ENCODE data around the gene CPNE8. TPM values are rescaled to one million over a fixed set of nuclear protein-coding genes. Genes with fewer than 3 reads are reported as not detected.

The CPNE8 gene
- total RNA-seq, 1 experiment from 2014 or later, result 13.5 TPM

- no peaks in the 10 kb centered on the region for H3K27me3 Mint-ChIP-seq (ENCODE audit: insufficient read depth, unreplicated experiment)
- H3K4me1 ChIP-seq, result peaks cover 25% of the 10 kb centered on the region
- H3K36me3 ChIP-seq (ENCODE audit: control insufficient read depth, insufficient read depth, low read length), result no peaks in the 10 kb centered on the region
- ChIA-PET POLR2A (interaction anchor here (0.6 kb wide), 1 partner anchor 737 kb away, joined by 14 read pairs; no protein-coding TSS in a partner anchor), CTCF (no interaction called here)
- no peaks in the 10 kb centered on the region for H3K27me3 ChIP-seq (replicated peaks; ENCODE audit: control insufficient read depth, insufficient read depth, low read length)
- no peak overlapping the region for H3K4me3 Mint-ChIP-seq (ENCODE audit: unreplicated experiment)
- no TSS peak for BruUV-seq (replicated peaks)
- peaks cover 33% of the 10 kb centered on the region for H3K4me1 Mint-ChIP-seq (ENCODE audit: low read depth, unreplicated experiment)
- no peak for DNase-seq
- no peaks in the 10 kb centered on the region for H3K9me3 ChIP-seq
- no peak for TF ChIP-seq CTCF (IDR thresholded peaks at IDR 0.05; ENCODE audit: insufficient read depth in 1 of 2, low read depth in 1 of 2, low read length in 1 of 2, severe bottlenecking in 1 of 2, unreplicated experiment in 1 of 2)
- H3K27ac Mint-ChIP-seq (ENCODE audit: unreplicated experiment), result no peak overlapping the region
- H3K36me3 Mint-ChIP-seq (ENCODE audit: insufficient read depth, unreplicated experiment), result peaks cover 11% of the 10 kb centered on the region
- intact Hi-C loops (cut with micrococcal nuclease; ENCODE audit: unreplicated experiment), result no loop called here
- H3K9me3 Mint-ChIP-seq (ENCODE audit: unreplicated experiment), result peaks cover 26% of the 10 kb centered on the region
- H3K4me3 ChIP-seq (ENCODE audit: low read depth, low read length), result no peak overlapping the region
Observed at GRCh38 chr12:38884666-38885065, 20.7 kb downstream of the CPNE8 start.

GRCh38 chr12:38883629-38884134 lies 21.7 kb downstream of the CPNE8 start:
- intact Hi-C loops (cut with micrococcal nuclease; ENCODE audit: unreplicated experiment), result no loop called here

GRCh38 chr12:38880288-38880687 lies 25.1 kb downstream of the CPNE8 start:
- Histone ChIP-seq H3K4me3 (ENCODE audit: low read depth, low read length) (no peak overlapping the region), H3K27me3 (replicated peaks; ENCODE audit: control insufficient read depth, insufficient read depth, low read length) (no peaks in the 10 kb centered on the region), H3K9me3 (no peaks in the 10 kb centered on the region), H3K4me1 (peaks cover 15% of the 10 kb centered on the region), H3K36me3 (ENCODE audit: control insufficient read depth, insufficient read depth, low read length) (no peaks in the 10 kb centered on the region)
- Mint-ChIP-seq H3K27ac (ENCODE audit: unreplicated experiment) (no peak overlapping the region), H3K36me3 (ENCODE audit: insufficient read depth, unreplicated experiment) (peaks cover 6% of the 10 kb centered on the region), H3K9me3 (ENCODE audit: unreplicated experiment) (peaks cover 16% of the 10 kb centered on the region), H3K27me3 (ENCODE audit: insufficient read depth, unreplicated experiment) (no peaks in the 10 kb centered on the region), H3K4me3 (ENCODE audit: unreplicated experiment) (no peak overlapping the region), H3K4me1 (ENCODE audit: low read depth, unreplicated experiment) (no peaks in the 10 kb centered on the region)
- ChIA-PET POLR2A (no interaction called here), CTCF (no interaction called here)
- intact Hi-C loops (cut with micrococcal nuclease; ENCODE audit: unreplicated experiment), result no loop called here
- BruUV-seq (replicated peaks), result no TSS peak
- DNase-seq, result no peak
- TF ChIP-seq CTCF (IDR thresholded peaks at IDR 0.05; ENCODE audit: insufficient read depth in 1 of 2, low read depth in 1 of 2, low read length in 1 of 2, severe bottlenecking in 1 of 2, unreplicated experiment in 1 of 2), result no peak

More at GRCh38 chr12:38883629-38884134, 21.7 kb downstream of the CPNE8 start:
- Histone ChIP-seq H3K4me1 (peaks cover 23% of the 10 kb centered on the region), H3K36me3 (ENCODE audit: control insufficient read depth, insufficient read depth, low read length) (no peaks in the 10 kb centered on the region), H3K4me3 (ENCODE audit: low read depth, low read length) (no peak overlapping the region), H3K9me3 (no peaks in the 10 kb centered on the region), H3K27me3 (replicated peaks; ENCODE audit: control insufficient read depth, insufficient read depth, low read length) (no peaks in the 10 kb centered on the region)
- Mint-ChIP-seq H3K36me3 (ENCODE audit: insufficient read depth, unreplicated experiment) (peaks cover 6% of the 10 kb centered on the region), H3K4me1 (ENCODE audit: low read depth, unreplicated experiment) (peaks cover 23% of the 10 kb centered on the region), H3K9me3 (ENCODE audit: unreplicated experiment) (peaks cover 16% of the 10 kb centered on the region), H3K27ac (ENCODE audit: unreplicated experiment) (no peak overlapping the region), H3K4me3 (ENCODE audit: unreplicated experiment) (no peak overlapping the region), H3K27me3 (ENCODE audit: insufficient read depth, unreplicated experiment) (no peaks in the 10 kb centered on the region)
- ChIA-PET CTCF (no interaction called here), POLR2A (no interaction called here)
- TF ChIP-seq CTCF (IDR thresholded peaks at IDR 0.05; ENCODE audit: insufficient read depth in 1 of 2, low read depth in 1 of 2, low read length in 1 of 2, severe bottlenecking in 1 of 2, unreplicated experiment in 1 of 2), result no peak
- DNase-seq, result no peak
- no TSS peak for BruUV-seq (replicated peaks)
